Measurements from ENCODE around the gene ZCCHC7. TPM values are rescaled to one million over a fixed set of nuclear protein-coding genes. Genes with fewer than 3 reads are reported as not detected.
A peak's percentile ranks its signal among the peaks of the same experiment; 100 is the strongest.

The ZCCHC7 gene
- total RNA-seq, 1 experiment from 2014 or later: 27.9 TPM

DNA sequence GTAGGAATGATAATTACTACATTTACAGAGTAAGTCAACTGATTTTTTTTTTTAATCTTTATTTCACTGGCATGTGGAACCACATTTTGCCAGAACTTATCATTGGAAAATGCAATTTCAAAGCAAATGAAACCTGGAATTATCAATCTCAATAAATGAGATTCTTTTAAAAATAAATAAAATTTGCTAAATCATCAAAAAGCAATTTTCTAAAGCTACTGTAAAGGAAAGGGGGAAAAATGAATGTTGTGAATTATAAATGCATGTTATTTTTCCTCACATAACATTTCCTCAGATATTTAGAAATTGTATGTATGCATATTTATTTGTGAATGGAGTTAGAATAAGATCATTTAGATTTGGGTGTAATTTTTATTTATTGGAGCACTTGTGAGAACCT is 212.2 kb downstream of the ZCCHC7 start:
- TF ChIP-seq EZH2 (IDR thresholded peaks at IDR 0.05; ENCODE audit: borderline replicate concordance, low read depth, low read length, poor library complexity, severe bottlenecking): no peak
- TF ChIP-seq, protein P1, sequence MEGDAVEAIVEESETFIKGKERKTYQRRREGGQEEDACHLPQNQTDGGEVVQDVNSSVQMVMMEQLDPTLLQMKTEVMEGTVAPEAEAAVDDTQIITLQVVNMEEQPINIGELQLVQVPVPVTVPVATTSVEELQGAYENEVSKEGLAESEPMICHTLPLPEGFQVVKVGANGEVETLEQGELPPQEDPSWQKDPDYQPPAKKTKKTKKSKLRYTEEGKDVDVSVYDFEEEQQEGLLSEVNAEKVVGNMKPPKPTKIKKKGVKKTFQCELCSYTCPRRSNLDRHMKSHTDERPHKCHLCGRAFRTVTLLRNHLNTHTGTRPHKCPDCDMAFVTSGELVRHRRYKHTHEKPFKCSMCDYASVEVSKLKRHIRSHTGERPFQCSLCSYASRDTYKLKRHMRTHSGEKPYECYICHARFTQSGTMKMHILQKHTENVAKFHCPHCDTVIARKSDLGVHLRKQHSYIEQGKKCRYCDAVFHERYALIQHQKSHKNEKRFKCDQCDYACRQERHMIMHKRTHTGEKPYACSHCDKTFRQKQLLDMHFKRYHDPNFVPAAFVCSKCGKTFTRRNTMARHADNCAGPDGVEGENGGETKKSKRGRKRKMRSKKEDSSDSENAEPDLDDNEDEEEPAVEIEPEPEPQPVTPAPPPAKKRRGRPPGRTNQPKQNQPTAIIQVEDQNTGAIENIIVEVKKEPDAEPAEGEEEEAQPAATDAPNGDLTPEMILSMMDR (conservative IDR thresholded peaks at IDR 0.05; ENCODE audit: low read depth, low read length): no peak
- Histone ChIP-seq H3K27ac (ENCODE audit: low read depth, low read length, poor library complexity, severe bottlenecking) (no peak overlapping the region), H3K4me3 (ENCODE audit: low read depth, low read length, poor library complexity, severe bottlenecking) (no peak overlapping the region), H3K36me3 (ENCODE audit: insufficient read depth, low read length, poor library complexity, severe bottlenecking) (no peaks in the 10 kb centered on the region), H3K4me1 (ENCODE audit: insufficient read depth, low read length, poor library complexity, severe bottlenecking) (peaks cover 90% of the 10 kb centered on the region), H3K9me3 (ENCODE audit: low read depth, low read length, poor library complexity, severe bottlenecking) (no peaks in the 10 kb centered on the region), H3K27me3 (replicated peaks; ENCODE audit: insufficient read depth, low read depth, low read length, poor library complexity) (no peaks in the 10 kb centered on the region)
- no TSS peak for BruUV-seq (replicated peaks)
- no peak for DNase-seq (ENCODE audit: low spot score)
- ChIA-PET CTCF (no interaction called here), POLR2A (ENCODE audit: low non-redundant PET) (no interaction called here)
- intact Hi-C loops (cut with micrococcal nuclease; ENCODE audit: unreplicated experiment): loop anchor here (5.0 to 10.0 kb wide), 2 partner anchors 35 to 308 kb away; no protein-coding TSS in a partner anchor

DNA sequence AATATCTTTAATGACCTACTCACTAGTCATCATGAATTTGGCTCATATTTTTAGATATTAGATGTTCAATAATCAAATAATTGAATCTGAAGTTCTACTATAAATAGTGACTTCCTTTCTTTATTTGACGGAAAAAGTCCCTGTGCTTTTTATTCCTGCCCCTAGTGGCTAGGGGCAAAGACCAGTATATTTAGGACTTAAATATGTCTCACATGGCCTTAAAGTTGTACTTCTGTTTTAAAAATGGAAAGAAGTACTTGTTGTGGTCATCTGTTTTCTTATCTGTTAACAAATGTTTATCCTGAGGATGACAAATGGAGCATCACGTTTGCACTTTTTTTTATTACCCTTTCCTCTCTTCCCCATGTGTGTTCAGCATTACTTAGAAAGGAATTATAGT is 212.9 kb downstream of the ZCCHC7 start:
- Histone ChIP-seq H3K27ac (ENCODE audit: low read depth, low read length, poor library complexity, severe bottlenecking) (peak overlapping the region; percentile 17), H3K27me3 (replicated peaks; ENCODE audit: insufficient read depth, low read depth, low read length, poor library complexity) (no peaks in the 10 kb centered on the region), H3K9me3 (ENCODE audit: low read depth, low read length, poor library complexity, severe bottlenecking) (no peaks in the 10 kb centered on the region), H3K36me3 (ENCODE audit: insufficient read depth, low read length, poor library complexity, severe bottlenecking) (no peaks in the 10 kb centered on the region), H3K4me3 (ENCODE audit: low read depth, low read length, poor library complexity, severe bottlenecking) (no peak overlapping the region), H3K4me1 (ENCODE audit: insufficient read depth, low read length, poor library complexity, severe bottlenecking) (peaks cover 90% of the 10 kb centered on the region)
- ChIA-PET POLR2A (ENCODE audit: low non-redundant PET) (no interaction called here), CTCF (no interaction called here)
- no TSS peak for BruUV-seq (replicated peaks)
- intact Hi-C loops (cut with micrococcal nuclease; ENCODE audit: unreplicated experiment): loop anchor here (5.0 to 10.0 kb wide), 2 partner anchors 36 to 308 kb away; no protein-coding TSS in a partner anchor
- TF ChIP-seq, protein P1 (conservative IDR thresholded peaks at IDR 0.05; ENCODE audit: low read depth, low read length): peak; percentile 42; the same call in 1 of the 2 replicates
- TF ChIP-seq EZH2 (IDR thresholded peaks at IDR 0.05; ENCODE audit: borderline replicate concordance, low read depth, low read length, poor library complexity, severe bottlenecking): no peak
- DNase-seq (ENCODE audit: low spot score): no peak

DNA sequence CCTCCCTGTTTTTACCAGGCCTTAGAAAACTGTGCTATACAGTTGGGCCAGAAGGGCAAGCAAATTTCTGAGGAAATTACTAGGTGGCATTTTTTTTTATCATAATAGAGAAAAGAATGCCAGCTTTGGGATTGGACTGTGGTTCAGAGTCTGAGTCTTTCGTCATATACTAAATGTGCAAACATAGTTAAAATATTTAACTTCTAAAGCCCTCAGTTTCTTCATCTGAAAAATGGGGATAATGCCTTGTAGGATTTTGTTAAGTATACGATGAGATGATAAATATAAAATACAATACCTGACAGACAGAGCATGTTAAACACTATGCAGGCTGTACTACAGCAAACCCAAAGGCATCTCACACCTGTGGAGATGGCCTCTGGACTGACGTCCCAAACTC is 214.9 kb downstream of the ZCCHC7 start:
- no TSS peak for BruUV-seq (replicated peaks)
- H3K4me1 ChIP-seq (ENCODE audit: insufficient read depth, low read length, poor library complexity, severe bottlenecking): peaks cover 94% of the 10 kb centered on the region
- H3K4me3 ChIP-seq (ENCODE audit: low read depth, low read length, poor library complexity, severe bottlenecking): no peak overlapping the region
- CTCF ChIA-PET: no interaction called here
- intact Hi-C loops (cut with micrococcal nuclease; ENCODE audit: unreplicated experiment): loop anchor here (10.0 kb wide), 1 partner anchor 310 kb away; no protein-coding TSS in a partner anchor
- H3K27me3 ChIP-seq (replicated peaks; ENCODE audit: insufficient read depth, low read depth, low read length, poor library complexity): no peaks in the 10 kb centered on the region
- H3K9me3 ChIP-seq (ENCODE audit: low read depth, low read length, poor library complexity, severe bottlenecking): no peaks in the 10 kb centered on the region
- H3K36me3 ChIP-seq (ENCODE audit: insufficient read depth, low read length, poor library complexity, severe bottlenecking): no peaks in the 10 kb centered on the region
- POLR2A ChIA-PET (ENCODE audit: low non-redundant PET): no interaction called here
- DNase-seq (ENCODE audit: low spot score): no peak
- TF ChIP-seq, protein P1 (conservative IDR thresholded peaks at IDR 0.05; ENCODE audit: low read depth, low read length): no peak
- no peak for TF ChIP-seq EZH2 (IDR thresholded peaks at IDR 0.05; ENCODE audit: borderline replicate concordance, low read depth, low read length, poor library complexity, severe bottlenecking)
- H3K27ac ChIP-seq (ENCODE audit: low read depth, low read length, poor library complexity, severe bottlenecking): no peak overlapping the region

Data from A673 (cell line).